ENCODE data around the gene PREX1.

PREX1 gene

DNA sequence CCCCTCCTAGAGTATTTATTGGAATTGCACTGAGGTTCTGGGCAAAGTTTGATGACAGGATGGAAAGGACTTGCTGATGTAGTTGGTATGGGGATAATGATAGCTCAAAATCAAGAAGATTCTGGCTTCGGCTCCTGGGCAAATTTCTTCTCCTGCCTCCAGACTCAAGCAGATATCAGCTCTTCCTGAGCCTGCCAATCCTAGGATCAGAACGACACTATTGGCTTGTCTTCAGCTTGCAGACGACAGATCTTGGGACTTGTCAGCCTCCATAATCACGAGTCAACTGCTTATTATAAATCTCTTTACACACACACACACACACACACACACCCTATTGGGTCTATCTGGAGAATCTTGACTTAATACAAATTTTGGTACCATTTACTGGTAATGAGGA lies 131.1 kb downstream of the PREX1 start:
- DNase-seq (ENCODE audit: low spot score): no peak

GRCh38 chr20:48695738-48696137 lies 132.1 kb downstream of the PREX1 start:
- no peak for DNase-seq (ENCODE audit: low spot score)

DNA sequence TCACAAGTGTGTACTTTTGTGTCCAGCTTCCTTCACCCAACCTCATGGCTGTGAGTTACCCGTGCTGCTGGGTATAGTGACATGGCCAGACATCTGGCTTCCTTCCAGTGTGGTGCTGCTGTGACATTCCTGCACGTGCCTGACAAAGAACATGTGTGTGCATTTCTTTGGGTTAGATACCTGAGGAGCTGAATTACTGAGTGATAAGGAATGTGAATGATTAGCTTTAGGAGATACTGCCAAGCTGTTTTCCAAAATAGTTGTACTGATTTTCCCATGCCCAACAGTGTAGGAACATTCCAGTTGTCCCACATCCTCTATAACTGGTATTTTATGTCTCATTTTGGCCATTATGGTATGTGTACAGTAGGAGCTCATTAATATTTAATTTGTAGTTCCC lies 132.5 kb downstream of the PREX1 start:
- DNase-seq (ENCODE audit: low spot score): no peak

DNA sequence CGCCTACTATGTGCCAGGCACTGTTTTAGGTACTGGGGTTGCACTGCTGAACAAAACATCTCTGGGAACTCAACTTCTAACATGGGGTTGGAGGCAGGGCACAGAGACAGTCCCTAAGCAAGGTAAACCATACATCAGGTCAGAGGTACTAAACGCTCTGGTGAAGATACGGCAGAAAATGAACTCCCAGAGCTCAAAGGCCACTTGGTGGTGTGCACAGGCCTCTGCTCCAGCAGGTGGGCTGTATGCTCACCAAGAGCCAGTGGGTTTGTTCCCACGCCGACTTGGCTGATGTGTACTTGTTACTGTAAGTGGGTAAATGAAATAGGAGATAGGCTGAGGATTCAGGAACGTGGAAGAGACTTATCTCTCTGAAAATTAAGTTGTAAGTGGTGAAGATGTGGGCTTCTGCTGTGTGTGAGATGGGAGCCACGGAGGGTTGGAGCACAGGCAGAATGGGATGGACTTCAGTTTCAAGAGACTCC lies 133.4 kb downstream of the PREX1 start:
- DNase-seq (ENCODE audit: low spot score): no peak

GRCh38 chr20:48691523-48691922 lies 136.3 kb downstream of the PREX1 start:
- no peak for DNase-seq (ENCODE audit: low spot score)

- no peak for DNase-seq (ENCODE audit: low spot score)
Measured at GRCh38 chr20:48690888-48691287, 136.9 kb downstream of the PREX1 start.

DNA sequence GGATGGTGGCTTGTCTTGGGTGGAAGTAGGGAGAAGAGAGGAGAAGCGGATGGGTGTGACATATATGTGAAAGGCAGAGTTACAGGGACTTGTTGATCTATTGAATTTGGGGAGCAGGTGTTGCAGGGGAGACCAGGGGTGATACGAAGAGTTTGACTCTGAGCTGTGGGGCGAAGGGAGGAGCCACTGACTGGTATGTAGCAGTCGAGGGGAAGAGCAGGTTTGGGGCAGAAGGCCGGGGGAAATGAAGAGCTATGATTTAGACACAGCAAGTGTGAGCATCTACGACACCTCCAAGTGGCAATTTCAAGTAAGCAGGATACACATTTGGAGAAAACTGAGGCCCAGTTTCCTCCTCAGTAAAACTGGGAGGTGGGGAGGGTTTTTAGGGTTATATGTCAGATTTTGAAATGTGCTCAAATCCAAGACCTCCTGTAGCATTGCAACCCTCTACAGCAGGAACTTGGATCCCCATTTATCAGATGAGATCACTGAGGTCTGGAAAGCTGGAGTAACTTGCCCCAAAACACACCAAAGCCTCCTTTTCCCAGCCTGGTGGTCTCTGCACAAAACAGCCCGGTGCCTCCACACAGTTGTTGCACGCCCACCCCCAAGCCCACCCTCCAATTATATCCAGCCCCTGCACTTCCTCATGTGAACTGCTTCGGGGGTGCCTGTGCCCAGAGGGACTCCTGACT lies 137.8 kb downstream of the PREX1 start:
- DNase-seq (ENCODE audit: low spot score): no peak

DNA sequence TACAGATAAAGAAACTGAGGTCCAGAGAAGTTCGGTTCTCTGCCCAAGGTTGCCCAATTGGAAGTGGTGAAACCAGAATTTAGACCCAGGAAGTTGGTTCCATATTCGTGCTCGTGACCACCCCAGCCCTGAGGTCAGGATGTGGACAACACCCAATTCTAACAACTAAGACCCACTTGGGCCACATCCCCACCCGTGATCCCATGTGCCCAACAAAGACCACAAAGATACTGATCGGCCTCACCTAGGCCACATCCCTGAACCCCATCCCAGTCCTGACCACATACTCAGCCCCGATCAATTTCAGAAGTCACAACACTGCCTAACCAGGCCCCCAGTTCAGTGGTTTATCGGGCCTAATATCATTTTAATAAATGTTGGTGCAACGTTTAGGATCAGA lies 138.4 kb downstream of the PREX1 start:
- no peak for DNase-seq (ENCODE audit: low spot score)

DNA sequence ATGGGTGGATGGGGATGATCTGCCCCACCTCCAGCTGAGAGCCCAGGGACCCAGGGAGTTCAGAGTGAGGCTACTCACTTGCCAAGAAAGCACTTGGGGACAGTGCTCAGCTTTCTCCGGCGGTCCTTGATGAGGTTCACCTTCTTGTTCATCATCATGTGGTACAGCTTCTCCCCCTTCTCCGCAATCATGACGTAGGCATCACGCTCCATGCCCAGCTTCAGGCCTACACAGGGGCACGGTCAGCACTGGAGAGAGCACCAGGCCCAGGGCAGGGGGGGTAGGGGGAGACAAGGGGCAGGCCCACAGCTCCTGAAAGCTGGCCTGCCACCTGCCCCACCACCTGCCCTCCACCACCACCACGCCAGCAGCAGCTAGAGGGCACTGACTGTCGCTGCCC lies 139.2 kb downstream of the PREX1 start:
- DNase-seq (ENCODE audit: low spot score): no peak

- no peak for DNase-seq (ENCODE audit: low spot score)
Measured at GRCh38 chr20:48687117-48687800, 140.5 kb downstream of the PREX1 start.

DNA sequence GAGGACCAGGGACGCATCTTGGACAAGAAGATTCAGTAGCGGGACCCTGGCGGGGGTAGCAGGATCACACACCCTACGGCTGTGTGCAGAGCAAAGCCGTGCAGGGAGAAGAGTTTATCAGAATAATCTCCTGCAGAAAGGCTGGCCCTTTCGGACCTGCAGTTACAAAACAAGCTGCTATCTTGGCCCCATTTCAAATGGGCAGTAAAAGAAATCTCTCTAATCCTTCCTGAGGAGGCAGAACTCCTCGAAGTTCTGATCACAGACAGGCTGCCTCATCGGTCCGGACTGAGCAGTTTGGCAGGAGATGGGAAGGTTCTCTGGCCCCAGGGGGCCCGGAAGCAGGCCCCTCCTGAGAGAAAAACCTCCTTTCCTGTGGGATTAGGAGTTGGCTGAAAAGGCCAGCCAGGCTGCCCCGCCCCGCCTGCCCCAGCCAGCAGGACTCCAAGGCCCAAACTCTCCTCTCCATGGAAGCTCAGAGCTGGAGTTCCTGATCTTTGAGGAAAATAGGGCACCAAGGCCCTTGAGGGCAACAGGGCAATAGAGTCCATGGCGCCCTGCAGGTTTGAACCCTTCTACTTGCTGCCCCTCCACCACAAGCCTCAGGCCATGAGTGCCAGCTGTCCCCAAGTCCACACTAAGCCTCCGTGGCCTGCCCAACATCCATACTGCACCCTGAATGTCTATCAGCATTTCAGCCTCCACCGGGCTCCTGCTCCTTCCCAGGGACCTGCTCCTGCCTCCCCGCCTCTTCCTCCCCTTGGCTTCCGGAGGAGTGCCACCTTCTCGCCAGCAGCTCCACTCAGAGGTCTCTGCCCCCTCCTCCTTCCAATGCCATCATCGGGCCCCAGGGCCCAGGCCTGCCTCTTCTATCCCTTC lies 141.3 kb downstream of the PREX1 start:
- DNase-seq (ENCODE audit: low spot score): no peak

- no peak for DNase-seq (ENCODE audit: low spot score)
Measured at GRCh38 chr20:48685300-48685699, 142.5 kb downstream of the PREX1 start.

DNA sequence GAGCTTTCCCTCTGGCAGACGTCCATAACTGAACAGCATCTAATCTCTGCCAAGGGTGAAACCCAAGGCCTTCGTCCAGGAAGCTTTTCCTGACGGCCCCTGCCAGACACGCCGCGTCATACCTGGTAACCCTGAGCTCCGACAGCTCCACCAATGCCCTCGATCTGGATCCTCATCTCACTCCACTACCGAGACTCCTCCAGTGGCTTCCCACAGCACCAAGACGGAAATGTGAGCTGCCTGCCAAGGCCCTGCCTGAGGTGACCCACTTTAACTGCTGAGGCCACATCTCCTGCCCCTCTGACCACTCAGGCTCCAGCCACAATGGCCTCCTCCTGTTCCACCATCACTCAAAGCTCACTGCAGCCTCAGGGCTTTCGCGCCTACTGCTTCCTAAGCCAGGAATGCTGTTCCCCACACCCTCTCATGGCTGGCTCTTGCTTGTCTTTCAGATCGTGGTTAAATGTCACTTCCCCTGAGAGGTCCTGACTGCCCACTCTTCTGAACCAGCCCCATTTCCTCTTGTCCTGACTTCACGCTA lies 143.2 kb downstream of the PREX1 start:
- DNase-seq (ENCODE audit: low spot score): no peak

GRCh38 chr20:48683467-48684175 lies 144.2 kb downstream of the PREX1 start:
- no peak for DNase-seq (ENCODE audit: low spot score)

GRCh38 chr20:48682529-48683363 lies 145.1 kb downstream of the PREX1 start:
- no peak for DNase-seq (ENCODE audit: low spot score)

- no peak for DNase-seq (ENCODE audit: low spot score)
Measured at GRCh38 chr20:48681873-48682426, 145.8 kb downstream of the PREX1 start.

DNA sequence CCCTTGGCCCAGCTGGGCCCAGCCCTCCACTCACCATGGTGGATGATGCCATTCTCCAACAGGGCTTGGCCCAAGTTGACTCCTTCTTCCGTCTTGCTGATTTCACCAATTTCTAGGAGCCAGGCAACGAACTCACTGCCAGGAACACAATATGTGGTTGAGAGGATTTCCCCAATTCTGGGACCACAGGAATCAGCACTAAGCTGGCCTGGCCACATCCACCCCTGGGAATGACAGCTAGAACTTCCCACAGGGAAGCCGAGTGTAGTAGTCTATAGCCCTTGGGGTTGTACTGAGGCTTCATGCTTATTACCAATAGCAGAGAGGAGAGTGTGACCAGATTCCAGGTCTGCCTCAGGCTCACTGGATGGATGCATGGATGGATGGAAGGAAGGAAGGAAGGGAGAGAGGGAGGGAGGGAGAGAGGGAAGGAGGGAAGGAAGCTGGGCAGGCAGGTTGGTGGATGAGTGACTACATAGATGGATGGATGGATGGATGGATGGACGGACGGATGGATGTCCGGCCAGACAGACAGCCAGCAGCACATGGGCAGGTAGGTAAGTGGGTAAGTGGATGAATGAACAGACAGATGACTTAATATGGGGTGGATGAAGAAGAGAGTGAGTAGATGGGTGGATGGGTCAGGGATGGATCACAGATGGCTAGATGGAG lies 146.5 kb downstream of the PREX1 start:
- DNase-seq (ENCODE audit: low spot score): no peak

- DNase-seq (ENCODE audit: low spot score): no peak
Measured at GRCh38 chr20:48680650-48681049, 147.1 kb downstream of the PREX1 start.

- no peak for DNase-seq (ENCODE audit: low spot score)
Measured at GRCh38 chr20:48679599-48679998, 148.2 kb downstream of the PREX1 start.

DNA sequence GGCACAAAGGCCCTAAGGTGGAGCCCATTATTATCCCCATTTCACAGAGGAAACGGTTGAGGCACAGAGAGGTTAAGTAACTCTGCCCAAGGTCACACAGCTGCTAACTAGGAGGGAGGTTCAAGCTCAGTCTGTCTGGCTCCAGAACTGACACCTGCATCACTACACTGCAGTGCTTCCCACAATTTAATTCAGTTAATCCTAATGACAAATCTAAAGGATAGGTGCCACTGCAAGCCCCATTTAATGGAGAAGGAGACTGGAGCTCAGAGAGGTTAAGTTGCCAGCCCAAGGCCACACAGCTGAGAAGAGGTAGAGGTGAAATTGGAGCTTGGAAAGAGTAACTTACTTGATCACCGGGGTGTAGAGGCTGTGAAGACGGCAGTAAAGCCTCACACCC lies 148.8 kb downstream of the PREX1 start:
- no peak for DNase-seq (ENCODE audit: low spot score)

All from hematopoietic multipotent progenitor cell treated with erythropoietin and hydrocortisone succinate and interleukin-3 and kit ligand, for 17 days (in vitro differentiated cells).